GM19023 (cell line): Measurements from ENCODE around the gene TMEM86B.
"Not testable (repeated sequence)": the region's sequence is repeated elsewhere in the genome, so short reads cannot be mapped to it uniquely, and the experiment has no call there.

Experiments
- ATAC-seq: cut with Tn5 transposase; IDR thresholded peaks from one replicate; pipeline ENCODE4 v1.9.1; 2021; ENCODE audit warnings: mild to moderate bottlenecking, moderate library complexity; ENCODE audit not compliant: unreplicated experiment

TMEM86B gene

GRCh38 chr19:55224038-55224665, 4.4 kb downstream of the TMEM86B start:
- no peak for ATAC-seq

DNA sequence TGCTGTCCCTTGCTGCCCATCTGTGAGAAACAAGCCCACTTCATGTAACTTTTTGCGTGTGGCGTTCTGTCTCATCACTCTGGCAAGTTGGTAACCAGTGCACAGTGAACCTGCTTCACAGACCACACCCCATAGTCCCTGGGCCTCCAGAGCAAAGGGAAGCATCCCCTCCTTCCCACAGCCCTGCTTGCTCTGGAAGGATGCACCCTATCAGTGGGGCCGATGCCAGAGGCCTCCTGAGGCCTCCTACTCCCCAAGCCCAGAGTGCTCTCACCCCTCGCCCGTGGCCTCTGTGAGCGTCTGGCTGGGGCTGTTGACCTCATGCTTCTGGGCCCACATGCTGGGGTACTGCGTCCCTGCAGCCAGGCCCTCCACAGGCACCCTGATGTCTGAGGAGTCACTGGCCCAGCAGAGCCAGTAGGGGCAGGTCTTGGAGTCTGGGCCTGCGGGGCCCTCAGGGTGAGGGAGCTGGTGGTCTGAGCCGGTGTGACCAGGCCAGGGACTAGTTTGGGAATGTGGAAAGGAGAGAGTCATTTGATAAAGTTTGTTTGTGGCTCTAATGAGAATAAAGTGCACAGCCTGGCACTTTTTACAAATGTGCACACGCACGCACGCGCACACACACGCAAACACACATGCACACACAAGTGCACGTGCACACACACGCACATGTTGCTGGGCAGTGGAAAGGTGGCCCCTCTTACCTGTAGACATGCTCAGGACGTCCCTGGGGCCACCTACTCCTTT, 5.1 kb downstream of the TMEM86B start:
- ATAC-seq: no peak

GRCh38 chr19:55220525-55220924, 8.0 kb downstream of the TMEM86B start:
- no peak for ATAC-seq

GRCh38 chr19:55216461-55217198, 11.9 kb downstream of the TMEM86B start:
- no peak for ATAC-seq

GRCh38 chr19:55213547-55213946, 15.0 kb downstream of the TMEM86B start:
- no peak for ATAC-seq

GRCh38 chr19:55212447-55212846, 16.1 kb downstream of the TMEM86B start:
- no peak for ATAC-seq

DNA sequence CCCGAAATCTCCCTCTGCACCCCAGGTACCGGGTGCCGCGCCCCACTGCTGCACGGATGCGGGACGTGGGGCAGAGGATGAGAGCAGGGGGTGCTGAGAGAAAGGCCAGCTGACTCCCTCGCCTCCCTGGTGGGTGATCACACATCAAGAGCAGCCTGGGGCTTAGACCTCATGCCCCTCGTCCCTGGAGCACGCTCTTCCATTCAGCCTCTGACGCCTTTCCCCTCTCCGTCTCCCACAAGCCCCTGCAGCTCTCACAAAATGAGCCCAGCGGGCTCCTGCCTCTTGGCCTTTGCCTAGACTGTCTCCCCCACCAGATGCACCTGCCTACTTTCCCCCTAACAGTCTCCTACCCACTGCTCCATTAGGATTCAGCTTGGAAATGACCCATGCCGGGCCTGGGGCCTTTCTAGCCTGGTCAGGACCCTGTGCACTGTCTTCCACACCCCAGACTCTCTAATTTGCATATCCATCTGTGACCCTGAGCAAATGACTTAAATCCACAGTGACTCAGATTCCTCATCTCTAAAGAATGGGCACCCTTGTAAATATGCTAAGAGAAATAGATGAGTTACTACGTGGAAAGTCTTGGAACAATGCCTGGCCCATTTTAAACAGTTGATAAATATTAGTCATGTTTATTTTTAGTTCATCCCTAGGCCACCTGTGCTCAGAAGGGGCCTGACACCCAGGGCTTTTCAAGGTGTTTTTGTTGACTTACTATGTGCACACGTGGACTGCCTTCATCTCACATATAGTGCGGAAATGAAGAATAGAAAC, 18.7 kb downstream of the TMEM86B start:
- no peak for ATAC-seq

DNA sequence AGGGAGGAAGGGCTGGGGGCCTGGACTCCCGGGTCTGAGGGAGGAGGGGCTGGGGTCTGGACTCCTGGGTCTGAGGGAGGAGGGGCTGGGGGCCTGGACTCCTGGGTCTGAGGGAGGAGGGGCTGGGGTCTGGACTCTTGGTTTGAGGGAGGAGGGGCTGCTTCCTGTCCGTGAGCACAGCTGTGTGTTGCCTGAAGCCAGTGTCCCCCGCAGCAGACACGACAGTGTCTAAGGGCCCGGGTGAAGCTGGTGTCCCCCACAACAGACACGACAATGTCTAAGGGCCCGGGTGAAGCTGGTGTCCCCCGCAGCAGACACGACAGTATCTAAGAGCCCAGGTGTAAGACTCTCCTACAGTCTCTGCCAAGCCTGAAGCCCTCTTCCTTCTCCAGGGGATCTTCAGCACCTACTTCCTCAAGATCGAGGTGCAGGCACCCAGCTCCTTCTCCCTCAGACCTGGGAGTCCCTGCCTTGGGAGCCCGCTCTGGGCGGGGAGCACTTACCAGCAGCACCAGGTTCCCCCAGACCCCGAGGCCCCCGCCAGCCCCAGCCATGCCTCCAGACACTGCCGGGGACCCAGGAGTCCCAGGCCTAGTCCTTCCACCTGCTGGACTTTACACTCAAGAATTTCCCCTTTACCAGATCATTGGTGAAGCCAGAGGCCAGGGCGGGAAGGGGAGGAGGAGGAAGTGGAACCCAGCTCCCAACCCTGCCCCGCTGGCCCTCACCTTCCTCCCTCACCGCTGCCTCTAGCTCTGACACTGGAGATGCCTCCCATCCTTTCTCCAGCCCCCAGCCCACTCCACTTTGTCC, 19.5 kb downstream of the TMEM86B start, which contains the start of gene PTPRH:
PTPRH (minus strand) TSS at position 622 of the 813 bp plus-strand sequence; CDS start at position 554, 68 bp downstream.
- no peak for ATAC-seq

GRCh38 chr19:55206664-55207500, 21.7 kb downstream of the TMEM86B start:
- ATAC-seq: no peak

GRCh38 chr19:55202199-55202598, 26.4 kb downstream of the TMEM86B start:
- not testable (repeated sequence) for ATAC-seq

GRCh38 chr19:55199620-55200204, 28.9 kb downstream of the TMEM86B start:
- no peak for ATAC-seq

- no peak for ATAC-seq
These were observed 29.9 kb downstream of the TMEM86B start for GRCh38 chr19:55198651-55199050.

DNA sequence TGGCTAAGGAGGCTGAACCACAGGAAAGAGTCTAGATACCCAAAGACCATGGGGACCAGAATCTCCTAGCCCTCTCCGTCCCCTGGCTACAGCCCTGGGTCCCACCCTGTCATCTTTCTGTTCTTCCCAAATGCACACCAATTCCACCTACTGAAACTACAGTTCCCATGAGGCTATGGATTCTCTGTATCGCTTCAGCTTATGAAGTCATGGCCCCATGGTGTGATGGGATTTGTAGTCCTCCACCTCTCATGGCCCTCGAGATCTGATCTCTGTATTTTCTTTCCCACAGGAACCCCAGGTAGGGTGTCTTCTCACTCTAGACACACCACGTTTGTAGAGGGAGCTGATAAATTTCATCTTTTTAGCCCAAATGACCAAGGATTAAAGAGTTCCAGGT, 31.0 kb downstream of the TMEM86B start:
- ATAC-seq: no peak

- no peak for ATAC-seq
These were observed 31.8 kb downstream of the TMEM86B start for GRCh38 chr19:55196803-55197202.

DNA sequence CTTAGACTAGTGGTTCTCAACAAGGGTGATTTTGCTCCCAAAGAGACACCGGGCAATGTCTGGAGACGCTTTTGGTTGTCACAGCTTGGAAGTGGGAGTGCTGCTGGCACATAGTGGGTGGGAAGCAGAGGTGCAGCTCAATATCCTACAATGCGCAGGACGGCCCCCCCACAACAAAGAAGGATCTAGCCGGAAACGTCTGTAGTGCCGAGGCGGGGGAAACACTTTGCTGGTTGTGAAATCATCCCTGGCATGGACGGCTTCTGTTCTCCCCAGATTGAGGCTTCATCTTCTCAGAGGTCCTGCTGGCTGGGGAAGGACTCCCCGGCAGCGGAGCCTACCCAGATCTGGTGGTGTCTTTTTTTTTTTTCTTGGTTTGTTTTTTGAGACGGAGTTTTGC, 35.1 kb downstream of the TMEM86B start:
- ATAC-seq: no peak

- ATAC-seq: no peak
These were observed 39.1 kb downstream of the TMEM86B start for GRCh38 chr19:55189403-55189835.

DNA sequence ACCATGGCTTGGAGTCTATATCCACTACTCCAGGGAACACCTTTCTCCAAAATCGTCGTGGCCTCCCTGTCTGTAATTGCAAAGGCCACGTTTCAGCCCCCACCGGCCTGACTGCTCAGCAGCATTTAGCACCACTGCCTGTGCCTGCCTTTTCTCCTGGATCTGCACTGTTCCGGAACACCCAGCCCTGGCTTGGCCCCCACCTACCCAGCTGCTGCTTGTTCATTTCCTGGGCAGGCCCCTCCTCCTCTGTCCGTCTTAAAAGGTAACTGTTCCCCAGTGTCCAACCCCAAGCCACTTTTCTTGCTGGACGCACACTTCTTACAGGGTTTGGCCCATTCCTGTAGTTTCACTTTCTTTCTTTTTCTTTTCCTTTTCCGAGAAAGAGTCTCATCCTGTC, 39.9 kb downstream of the TMEM86B start:
- no peak for ATAC-seq

DNA sequence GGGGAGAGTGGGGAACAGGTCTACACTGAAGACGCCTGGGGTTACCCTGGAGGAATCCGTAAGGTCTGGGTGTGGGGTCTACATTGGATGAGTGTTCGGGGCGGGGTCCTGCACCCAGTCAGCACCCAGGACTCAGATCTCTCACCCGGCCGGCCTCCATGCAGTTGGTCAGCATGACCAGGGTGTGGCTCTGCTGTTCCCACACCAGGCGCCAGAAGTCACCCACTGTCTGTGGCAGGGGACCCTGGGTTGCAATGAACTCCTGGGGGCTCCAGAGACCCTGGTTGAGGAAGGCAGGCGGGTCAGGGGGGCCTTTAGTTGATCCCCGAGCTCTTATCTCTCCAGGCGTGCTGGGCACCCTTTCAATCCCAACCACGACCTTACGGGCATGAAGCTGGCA, 42.5 kb downstream of the TMEM86B start:
- ATAC-seq: no peak

DNA sequence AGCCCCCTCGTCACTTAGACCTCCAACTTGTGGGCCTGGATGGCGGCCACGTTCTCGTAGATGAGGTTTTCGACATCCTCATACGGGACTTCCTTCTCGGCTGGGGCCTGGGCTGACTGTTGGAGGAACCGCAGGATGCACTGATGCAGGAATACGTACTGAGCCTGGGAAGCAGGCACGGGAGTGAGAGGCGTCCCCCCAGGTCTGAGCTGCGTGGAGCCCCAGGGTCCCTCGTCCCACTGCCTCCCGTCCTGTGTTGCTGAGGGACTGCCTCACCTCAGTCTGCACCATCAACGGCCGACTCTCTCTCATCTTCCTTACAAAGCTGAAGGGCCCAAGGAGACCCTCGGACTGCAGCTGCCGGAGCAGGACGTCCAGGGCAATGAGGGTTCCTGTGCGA, 46.8 kb downstream of the TMEM86B start:
- ATAC-seq: no peak
